GM12878 (cell line): ENCODE measurements around the gene GABRP. TPM values are rescaled to one million over a fixed set of nuclear protein-coding genes. Genes with fewer than 3 reads are reported as not detected.

Source experiments
- ATAC-seq: fragments of 200-7000 bp; cut with Tn5 transposase; 3 replicates; pipeline ENCODE4 v1.9.1; 2020; ENCODE audit warnings: mild to moderate bottlenecking, moderate library complexity
- BruUV-seq: library from RNA; stranded (reverse); fragments of 400-500 nt; replicated peaks from 2 replicates; lab custom pipeline; 2021; lab: Mats Ljungman, UMichigan
- CTCF ChIA-PET: fragments of 300-600 bp; sonication (Branson Sonifier 250); formaldehyde crosslinking; extraction: SDS; loops from one replicate; lab custom pipeline; 2021; ENCODE audit warnings: inconsistent platforms; lab: Yijun Ruan, JAX
- POLR2A ChIA-PET: fragments of 350-600 bp; formaldehyde crosslinking; extraction: SDS; loops from one replicate; lab custom pipeline; 2021; ENCODE audit warnings: inconsistent platforms; lab: Charles Lee
- RAD21 ChIA-PET: fragments of 300-600 bp; sonication (Branson Sonifier 250); formaldehyde crosslinking; loops from one replicate; lab custom pipeline; 2023; ENCODE audit warnings: antibody characterized with exemption; ENCODE audit not compliant: unreplicated experiment; lab: Charles Lee
- SMC1A ChIA-PET: fragments of 300-600 bp; sonication (Branson Sonifier 250); formaldehyde crosslinking; loops from one replicate; lab custom pipeline; 2023; ENCODE audit not compliant: unreplicated experiment, uncharacterized antibody; lab: Charles Lee
- DNase-seq: peaks from one replicate; pipeline ENCODE4 v3.0.0-alpha.2; 2011; ENCODE audit warnings: low read depth, low spot score
- FAIRE-seq: peaks from 3 replicates; lab custom pipeline; 2011; peaks lifted over from hg19 to GRCh38; lab: Jason Lieb, UNC
- H2AFZ ChIP-seq: 2 replicates; pipeline ENCODE4 v1.6.0; 2011; ENCODE audit warnings: low read depth, low read length, control low read depth; ENCODE audit not compliant: control insufficient read depth
- H3K27ac ChIP-seq: 2 replicates; pipeline ENCODE4 v1.5.1; 2011; ENCODE audit warnings: control low read depth; ENCODE audit not compliant: control insufficient read depth, insufficient read depth
- H3K27me3 ChIP-seq, 2 experiments: replicated peaks in 1 of 2; 2 replicates each; pipeline versions ENCODE4 v1.6.0 to v1.6.1; 2011; ENCODE audit warnings: low read length in 1 of 2; ENCODE audit not compliant: control insufficient read depth in 2 of 2, insufficient read depth in 2 of 2
- H3K36me3 ChIP-seq, 2 experiments: 2 replicates each; pipeline ENCODE4 v1.5.1; 2011; ENCODE audit warnings: low read length in 1 of 2; ENCODE audit not compliant: control insufficient read depth in 2 of 2, insufficient read depth in 2 of 2
- H3K4me1 ChIP-seq: 2 replicates; pipeline ENCODE4 v1.6.1; 2011; ENCODE audit warnings: mild to moderate bottlenecking, low read length, moderate library complexity, mixed read lengths; ENCODE audit not compliant: control insufficient read depth, insufficient read depth
- H3K4me2 ChIP-seq: 2 replicates; pipeline ENCODE4 v1.6.0; 2011; ENCODE audit warnings: control low read depth; ENCODE audit not compliant: control insufficient read depth, insufficient read depth
- H3K4me3 ChIP-seq: fragments of 200-600 bp; sonication (generic); 2 replicates; pipeline ENCODE4 v1.5.1; 2016
- H3K79me2 ChIP-seq: 2 replicates; pipeline ENCODE4 v1.6.0; 2011; ENCODE audit warnings: low read length; ENCODE audit not compliant: control insufficient read depth, insufficient read depth
- H3K9ac ChIP-seq: 2 replicates; pipeline ENCODE4 v1.8.0; 2011; ENCODE audit warnings: low read length, control low read depth, mixed read lengths; ENCODE audit not compliant: control insufficient read depth, insufficient read depth
- H3K9me3 ChIP-seq: replicated peaks from 3 replicates; pipeline ENCODE4 v1.5.1; 2011; ENCODE audit warnings: mild to moderate bottlenecking, low read length; ENCODE audit not compliant: control insufficient read depth, insufficient read depth
- H4K20me1 ChIP-seq: 2 replicates; pipeline ENCODE4 v1.6.0; 2011; ENCODE audit not compliant: control insufficient read depth, insufficient read depth
- ATF7 ChIP-seq: fragments of 450-650 bp; IDR thresholded peaks from 2 replicates; pipeline ENCODE4 v1.6.1; 2016; ENCODE audit warnings: low read depth, mild to moderate bottlenecking
- CBX5 ChIP-seq: sonication (generic); IDR thresholded peaks from 2 replicates; pipeline ENCODE4 v1.6.1; 2016; ENCODE audit warnings: low read depth, moderate library complexity, mild to moderate bottlenecking, inconsistent platforms
- CUX1 ChIP-seq: IDR thresholded peaks from 2 replicates; pipeline ENCODE4 v1.6.1; 2012; ENCODE audit warnings: improper control_type of control experiment, low read depth, low read length; ENCODE audit not compliant: insufficient replicate concordance
- FOXM1 ChIP-seq: IDR thresholded peaks from 2 replicates; pipeline ENCODE4 v1.6.1; 2012; ENCODE audit warnings: low read depth, mild to moderate bottlenecking, inconsistent platforms, low read length, moderate library complexity
- HDAC2 ChIP-seq: fragments of 200-600 bp; sonication (generic); IDR thresholded peaks from 2 replicates; pipeline ENCODE4 v1.6.1; 2017
- MEF2B ChIP-seq: fragments of 450-650 bp; IDR thresholded peaks from 2 replicates; pipeline ENCODE4 v1.6.1; 2018; ENCODE audit warnings: mild to moderate bottlenecking, moderate library complexity; ENCODE audit not compliant: partially characterized antibody, poor library complexity, severe bottlenecking
- RAD51 ChIP-seq: fragments of 450-650 bp; IDR thresholded peaks from 2 replicates; pipeline ENCODE4 v1.6.1; 2016; ENCODE audit warnings: moderate library complexity, mild to moderate bottlenecking, inconsistent platforms
- RELB ChIP-seq: fragments of 450-650 bp; IDR thresholded peaks from 2 replicates; pipeline ENCODE4 v1.6.1; 2017; ENCODE audit warnings: low read depth, mild to moderate bottlenecking, moderate library complexity
- SIN3A ChIP-seq: IDR thresholded peaks from 2 replicates; pipeline ENCODE4 v1.6.1; 2012; ENCODE audit warnings: low read depth, low read length, improper control_type of control experiment
- SREBF1 ChIP-seq: IDR thresholded peaks from 2 replicates; pipeline ENCODE4 v1.6.1; 2012; ENCODE audit warnings: mild to moderate bottlenecking, low read length
- STAT1 ChIP-seq: fragments of 450-650 bp; conservative IDR thresholded peaks from 2 replicates; pipeline ENCODE4 v1.6.1; 2014; ENCODE audit warnings: antibody characterized with exemption, mild to moderate bottlenecking
- TCF3 ChIP-seq: IDR thresholded peaks from 2 replicates; pipeline ENCODE4 v1.6.1; 2012; ENCODE audit warnings: low read depth, mild to moderate bottlenecking, low read length, borderline replicate concordance; ENCODE audit not compliant: insufficient read depth
- TCF7 ChIP-seq: IDR thresholded peaks from 2 replicates; pipeline ENCODE4 v1.6.1; 2014; ENCODE audit warnings: antibody characterized with exemption, borderline replicate concordance
- WGBS: methylation state at CpG from one replicate; pipeline ENCODE4 v1.1.6; 2016; ENCODE audit warnings: low lambda C conversion rate; ENCODE audit not compliant: insufficient replicate concordance, insufficient coverage; ENCODE audit errors: missing lambda C conversion rate; 5-methylcytosine and 5-hydroxymethylcytosine counted together
- in situ Hi-C: fragments of 300-500 bp; cut with MboI; formaldehyde crosslinking; loops from 9 replicates; pipeline ENCODE4 v1.14.3; 2018; ENCODE audit warnings: mixed read lengths
- intact Hi-C: fragments of 100-400 bp; cut with micrococcal nuclease; formaldehyde crosslinking; loops from one replicate; pipeline ENCODE4 v1.14.2; 2022; ENCODE audit not compliant: unreplicated experiment
- polyA plus RNA-seq, 11 experiments: library from polyadenylated mRNA; depleted of rRNA in 4 of 11; unstranded in 6 of 11; stranded (reverse) in 5 of 11; fragments of >200 nt; fragmentation: Nextera tagmentation in 4 of 11; fragmentation: Illumina TruSeq in 1 of 11; extraction: Ambion mirVana in 4 of 11; extraction: Trizol in 1 of 11; gene quantifications; 1 replicate in 1 of 11; 2 replicates in 10 of 11; pipeline versions ENCODE4 v1.2.1 to v1.2.3, GENCODE V29; 2011 to 2016; ENCODE audit warnings: inconsistent platforms in 2 of 11, missing spikeins in 2 of 11, low read depth in 1 of 11
- total RNA-seq, 4 experiments: library from RNA; depleted of rRNA in 3 of 4; stranded (reverse); fragments of >200 nt in 3 of 4; fragmentation: Illumina TruSeq in 1 of 4; extraction: Trizol in 1 of 4; gene quantifications; 2 replicates each; pipeline versions ENCODE4 v1.2.1 to v1.2.3, GENCODE V29; 2013 to 2021

The GABRP gene
- total and polyA plus RNA-seq, 10 of the 15 experiments (the other 5 are each of a cell fraction or from before 2014, with no cell fraction given) = 0.04 TPM; not detected in 9

GRCh38 chr5:170792878-170793277 lies 9.4 kb downstream of the GABRP start:
- POLR2A ChIA-PET = no interaction called here
- in situ Hi-C loops = no loop called here
- intact Hi-C loops = no loop called here

GRCh38 chr5:170795154-170795553 lies 11.6 kb downstream of the GABRP start:
- Histone ChIP-seq H3K4me3 (no peak overlapping the region), H3K9me3 (no peaks in the 10 kb centered on the region), H3K27me3 (no peaks in the 10 kb centered on the region; a peak in 1 of 4 replicates), H3K4me1 (no peaks in the 10 kb centered on the region), H3K27ac (no peak overlapping the region), H4K20me1 (no peaks in the 10 kb centered on the region), H3K36me3 (no peaks in the 10 kb centered on the region), H2AFZ (no peak overlapping the region), H3K9ac (no peak overlapping the region), H3K4me2 (no peak overlapping the region), H3K79me2 (no peaks in the 10 kb centered on the region)
- ChIA-PET SMC1A (no interaction called here), CTCF (interaction anchor here (2.2 kb wide), 1 partner anchor 50 kb away, joined by 9 read pairs; no protein-coding TSS in a partner anchor), RAD21 (interaction anchor here (0.5 to 1.2 kb wide), 2 partner anchors 20 to 51 kb away, joined by 4 read pairs; no protein-coding TSS in a partner anchor), POLR2A (no interaction called here)
- intact Hi-C loops (no loop called here), in situ Hi-C loops (no loop called here)
- 69% methylated on average over 10 of the region's 10 CpGs for WGBS
- no TSS peak for BruUV-seq
- no peak for ATAC-seq
- FAIRE-seq = no peak
- no peak for DNase-seq
- TF ChIP-seq TCF3 (no peak), CUX1 (no peak), TCF7 (no peak), RELB (no peak), RAD51 (no peak), ATF7 (no peak), SIN3A (no peak), CBX5 (no peak), HDAC2 (no peak), STAT1 (no peak)

More at GRCh38 chr5:170792878-170793277, 9.4 kb downstream of the GABRP start:
- SMC1A ChIA-PET = interaction anchor here (0.6 to 3.1 kb wide), 2 partner anchors 16 to 686 kb away, joined by 3 to 14 read pairs; no protein-coding TSS in a partner anchor
- Histone ChIP-seq H3K36me3 (no peaks in the 10 kb centered on the region), H3K9ac (no peak overlapping the region), H3K4me3 (no peak overlapping the region), H4K20me1 (no peaks in the 10 kb centered on the region), H3K4me2 (no peak overlapping the region), H3K79me2 (no peaks in the 10 kb centered on the region), H3K27me3 (no peaks in the 10 kb centered on the region; a peak in 1 of 4 replicates), H2AFZ (no peak overlapping the region), H3K9me3 (no peaks in the 10 kb centered on the region), H3K4me1 (no peaks in the 10 kb centered on the region), H3K27ac (no peak overlapping the region)
- no peak for ATAC-seq
- BruUV-seq = no TSS peak
- TF ChIP-seq MEF2B (no peak), SREBF1 (no peak), FOXM1 (no peak)
- RAD21 ChIA-PET = interaction anchor here (1.2 to 3.0 kb wide), 4 partner anchors 15 to 154 kb away, joined by 3 to 44 read pairs (median 14); no protein-coding TSS in a partner anchor
- 36% methylated on average over 8 of the region's 8 CpGs for WGBS
- DNase-seq = no peak
- CTCF ChIA-PET = interaction anchor here (0.9 to 4.5 kb wide), 6 partner anchors 10 to 470 kb away, joined by 4 to 106 read pairs (median 8); no protein-coding TSS in a partner anchor
- no peak for FAIRE-seq
